ENCODE data around the gene SLC6A5.

- TF ChIP-seq CTCF (IDR thresholded peaks at IDR 0.05; ENCODE audit: low read depth, low read length, poor library complexity, severe bottlenecking) (no peak), EZH2phosphoT487 (IDR thresholded peaks at IDR 0.05; ENCODE audit: borderline replicate concordance, low read length) (no peak)
Observed at GRCh38 chr11:20627701-20628100, 28.3 kb downstream of the SLC6A5 start.
